HL-60 (cell line): ENCODE data around the gene LIPA.

Experiments used
- POLR2AphosphoS5 ChIP-seq: IDR thresholded peaks from 2 replicates; pipeline ENCODE4 v1.6.1; 2012; ENCODE audit warnings: low read depth
- TF ChIP-seq, protein P1 (sequence below): IDR thresholded peaks from one replicate; pipeline ENCODE4 v1.5.1; 2011; ENCODE audit warnings: low read length, control low read depth, inconsistent platforms; ENCODE audit not compliant: insufficient read depth

DNA sequence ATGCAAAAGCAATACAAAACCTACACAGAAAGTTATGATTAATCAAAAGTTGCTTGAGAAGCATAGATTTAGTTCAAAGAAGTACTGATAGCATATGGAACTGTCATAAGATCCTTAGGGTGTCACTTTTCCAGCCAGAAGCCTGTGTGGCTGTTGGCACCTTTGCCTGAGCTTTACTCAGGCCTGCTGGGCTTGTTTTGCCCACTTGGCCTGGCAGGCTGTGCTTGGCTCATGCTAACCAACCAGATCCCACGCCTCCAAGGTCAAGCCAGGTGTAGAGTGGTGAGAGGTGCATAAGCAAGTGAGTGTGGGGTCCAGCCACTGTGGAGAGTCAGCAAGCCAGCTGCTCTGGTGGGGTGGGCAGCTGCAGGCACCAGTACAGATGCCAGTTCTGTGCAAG is 12.0 kb upstream of the LIPA start:
- TF ChIP-seq, protein P1, sequence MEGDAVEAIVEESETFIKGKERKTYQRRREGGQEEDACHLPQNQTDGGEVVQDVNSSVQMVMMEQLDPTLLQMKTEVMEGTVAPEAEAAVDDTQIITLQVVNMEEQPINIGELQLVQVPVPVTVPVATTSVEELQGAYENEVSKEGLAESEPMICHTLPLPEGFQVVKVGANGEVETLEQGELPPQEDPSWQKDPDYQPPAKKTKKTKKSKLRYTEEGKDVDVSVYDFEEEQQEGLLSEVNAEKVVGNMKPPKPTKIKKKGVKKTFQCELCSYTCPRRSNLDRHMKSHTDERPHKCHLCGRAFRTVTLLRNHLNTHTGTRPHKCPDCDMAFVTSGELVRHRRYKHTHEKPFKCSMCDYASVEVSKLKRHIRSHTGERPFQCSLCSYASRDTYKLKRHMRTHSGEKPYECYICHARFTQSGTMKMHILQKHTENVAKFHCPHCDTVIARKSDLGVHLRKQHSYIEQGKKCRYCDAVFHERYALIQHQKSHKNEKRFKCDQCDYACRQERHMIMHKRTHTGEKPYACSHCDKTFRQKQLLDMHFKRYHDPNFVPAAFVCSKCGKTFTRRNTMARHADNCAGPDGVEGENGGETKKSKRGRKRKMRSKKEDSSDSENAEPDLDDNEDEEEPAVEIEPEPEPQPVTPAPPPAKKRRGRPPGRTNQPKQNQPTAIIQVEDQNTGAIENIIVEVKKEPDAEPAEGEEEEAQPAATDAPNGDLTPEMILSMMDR = no peak
- TF ChIP-seq POLR2AphosphoS5 = no peak
